HEK293 (cell line): ENCODE data around the gene NXT1.

Experiments
- ZNF138 ChIP-seq: fragments of 450-650 bp; formaldehyde crosslinking; IDR thresholded peaks from 2 replicates; pipeline ENCODE4 v1.5.1; 2016; ENCODE audit warnings: missing biosample characterization, missing genetic modification characterization, borderline replicate concordance
- TF ChIP-seq, protein P1 (sequence below): fragments of 450-650 bp; formaldehyde crosslinking; IDR thresholded peaks from 2 replicates; pipeline ENCODE4 v1.5.1; 2016; ENCODE audit warnings: missing biosample characterization, missing genetic modification characterization

- TF ChIP-seq ZNF138 (tag by site-specific recombination), result no peak
- TF ChIP-seq, protein P1, sequence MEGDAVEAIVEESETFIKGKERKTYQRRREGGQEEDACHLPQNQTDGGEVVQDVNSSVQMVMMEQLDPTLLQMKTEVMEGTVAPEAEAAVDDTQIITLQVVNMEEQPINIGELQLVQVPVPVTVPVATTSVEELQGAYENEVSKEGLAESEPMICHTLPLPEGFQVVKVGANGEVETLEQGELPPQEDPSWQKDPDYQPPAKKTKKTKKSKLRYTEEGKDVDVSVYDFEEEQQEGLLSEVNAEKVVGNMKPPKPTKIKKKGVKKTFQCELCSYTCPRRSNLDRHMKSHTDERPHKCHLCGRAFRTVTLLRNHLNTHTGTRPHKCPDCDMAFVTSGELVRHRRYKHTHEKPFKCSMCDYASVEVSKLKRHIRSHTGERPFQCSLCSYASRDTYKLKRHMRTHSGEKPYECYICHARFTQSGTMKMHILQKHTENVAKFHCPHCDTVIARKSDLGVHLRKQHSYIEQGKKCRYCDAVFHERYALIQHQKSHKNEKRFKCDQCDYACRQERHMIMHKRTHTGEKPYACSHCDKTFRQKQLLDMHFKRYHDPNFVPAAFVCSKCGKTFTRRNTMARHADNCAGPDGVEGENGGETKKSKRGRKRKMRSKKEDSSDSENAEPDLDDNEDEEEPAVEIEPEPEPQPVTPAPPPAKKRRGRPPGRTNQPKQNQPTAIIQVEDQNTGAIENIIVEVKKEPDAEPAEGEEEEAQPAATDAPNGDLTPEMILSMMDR (tag by site-specific recombination), result no peak
Measured at GRCh38 chr20:23339986-23340385, 10.6 kb upstream of the NXT1 start.
